Neural progenitor cell (in vitro differentiated cells): ENCODE results near the gene KSR1.

Experiments used
- CTCF ChIP-seq: fragments of 200-600 bp; sonication (generic); IDR thresholded peaks from 2 replicates; pipeline ENCODE4 v1.5.1; 2017; ENCODE audit warnings: antibody characterized with exemption, mild to moderate bottlenecking
- EZH2 ChIP-seq: fragments of 200-600 bp; sonication (generic); IDR thresholded peaks from 2 replicates; pipeline ENCODE4 v1.6.1; 2017; ENCODE audit warnings: antibody characterized with exemption, mild to moderate bottlenecking, moderate library complexity
- EZH2phosphoT487 ChIP-seq: fragments of 200-600 bp; sonication (generic); IDR thresholded peaks from 2 replicates; pipeline ENCODE4 v1.6.1; 2017; ENCODE audit warnings: antibody characterized with exemption

- no peak for TF ChIP-seq CTCF
- no peak for TF ChIP-seq EZH2phosphoT487
- no peak for TF ChIP-seq EZH2
Measured at GRCh38 chr17:27621942-27622559, 165.8 kb downstream of the KSR1 start.
